HG02678 (cell line): ENCODE measurements around the gene GIT2.
"Not testable (repeated sequence)": the region's sequence is repeated elsewhere in the genome, so short reads cannot be mapped to it uniquely, and the experiment has no call there.

ENCODE experiments used
- ATAC-seq: cut with Tn5 transposase; IDR thresholded peaks from one replicate; pipeline ENCODE4 v1.9.1; 2021; ENCODE audit warnings: mild to moderate bottlenecking, moderate library complexity; ENCODE audit not compliant: unreplicated experiment

GIT2 gene

DNA sequence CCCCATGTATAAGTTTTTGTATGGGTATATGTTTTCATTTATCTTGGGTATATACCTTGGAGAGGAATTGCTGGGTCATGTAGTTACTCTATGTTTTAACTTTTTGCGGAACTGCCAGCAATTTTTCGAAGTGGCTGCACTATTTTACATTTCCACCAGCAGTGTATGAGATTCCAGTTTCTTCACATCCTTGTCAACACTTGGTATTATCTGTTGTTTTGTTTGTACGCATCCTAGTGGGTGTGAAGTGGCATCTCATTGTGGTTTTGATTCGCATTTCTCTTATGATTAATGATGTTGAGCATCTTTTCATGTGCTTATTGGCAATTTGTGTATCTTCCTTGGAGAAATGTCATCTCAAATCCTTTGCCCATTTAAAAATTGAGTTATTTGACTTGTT is 9.9 kb upstream of the GIT2 start:
- ATAC-seq: no peak

GRCh38 chr12:110005319-110005973 is 9.3 kb upstream of the GIT2 start:
- ATAC-seq: peak; percentile 54

DNA sequence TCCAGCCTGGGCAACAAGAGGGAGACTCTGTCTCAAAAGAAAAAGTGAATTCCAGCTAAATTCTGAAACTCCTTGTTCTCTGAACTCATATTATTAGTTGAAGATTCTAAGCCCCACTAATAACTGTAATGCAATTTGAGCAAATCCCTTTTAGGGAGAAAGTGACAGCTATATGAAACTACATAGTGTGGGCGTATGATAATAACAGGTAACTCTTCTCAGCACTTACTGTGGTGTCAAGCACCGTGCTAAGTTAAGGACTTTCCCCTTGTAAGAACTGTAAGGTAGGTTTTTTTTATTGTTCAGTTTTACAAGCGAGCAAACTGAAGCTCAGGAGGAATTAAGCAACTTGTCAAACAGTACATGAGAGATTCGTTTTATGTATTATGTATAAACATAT is 8.4 kb upstream of the GIT2 start:
- peak; percentile 49 for ATAC-seq

DNA sequence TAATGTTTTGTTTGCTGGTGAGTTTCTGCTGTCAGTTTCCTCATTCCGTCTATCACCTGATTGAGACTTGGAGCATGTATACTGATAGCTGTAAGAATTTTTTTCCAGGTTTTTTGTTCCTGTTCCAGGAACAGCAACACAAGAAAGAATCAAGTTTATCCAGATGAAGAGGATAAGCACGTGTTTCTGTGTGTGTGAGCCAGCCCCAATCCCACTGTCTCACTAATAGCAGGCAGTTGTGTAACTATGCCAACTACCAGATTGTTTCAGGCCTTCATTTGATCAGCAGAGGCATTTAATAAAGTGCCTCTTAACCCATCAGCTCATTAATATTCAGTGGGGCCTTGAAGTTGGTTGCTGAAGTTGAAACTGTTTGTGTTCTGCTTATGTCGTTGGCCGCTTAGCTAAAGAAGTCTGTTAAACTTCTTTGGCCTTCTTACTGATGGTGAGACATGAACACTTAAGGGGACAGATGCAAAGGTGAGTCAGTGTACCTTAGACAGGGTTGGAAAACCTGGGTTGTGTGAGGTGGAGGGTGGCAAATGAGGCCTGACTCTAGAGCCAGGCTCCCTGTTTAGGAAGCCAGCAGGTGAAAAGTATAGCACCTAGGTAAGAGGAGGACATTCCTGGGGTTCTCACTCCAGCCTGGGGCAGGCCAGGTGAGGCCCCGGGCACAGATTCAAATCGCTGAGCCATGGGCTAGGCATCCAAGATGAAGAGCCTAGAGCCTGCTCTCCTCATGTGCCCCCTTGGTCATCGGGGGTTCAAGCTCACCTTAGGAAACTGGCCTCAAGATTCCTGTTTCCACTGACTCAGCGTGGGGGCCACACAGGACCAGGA is 6.7 kb upstream of the GIT2 start:
- ATAC-seq: no peak

DNA sequence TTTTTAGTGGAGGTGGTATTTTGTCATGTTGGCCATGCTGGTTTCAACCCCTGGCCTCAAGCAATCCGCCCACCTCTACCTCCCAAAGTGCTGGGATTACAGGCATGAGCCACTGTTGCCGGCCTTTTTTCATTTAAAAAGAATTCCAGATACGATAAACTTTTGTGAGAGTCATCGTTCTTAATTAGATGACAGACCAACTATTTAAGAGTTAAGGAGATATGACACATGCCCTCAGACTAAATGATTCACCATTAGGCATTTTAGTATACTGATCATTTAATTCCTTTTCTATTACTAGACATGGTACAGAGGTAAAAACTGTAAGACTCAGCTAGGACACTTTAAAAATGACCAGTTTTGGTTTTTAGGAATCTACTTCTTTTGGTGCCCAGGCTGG is 5.4 kb upstream of the GIT2 start:
- no peak for ATAC-seq

DNA sequence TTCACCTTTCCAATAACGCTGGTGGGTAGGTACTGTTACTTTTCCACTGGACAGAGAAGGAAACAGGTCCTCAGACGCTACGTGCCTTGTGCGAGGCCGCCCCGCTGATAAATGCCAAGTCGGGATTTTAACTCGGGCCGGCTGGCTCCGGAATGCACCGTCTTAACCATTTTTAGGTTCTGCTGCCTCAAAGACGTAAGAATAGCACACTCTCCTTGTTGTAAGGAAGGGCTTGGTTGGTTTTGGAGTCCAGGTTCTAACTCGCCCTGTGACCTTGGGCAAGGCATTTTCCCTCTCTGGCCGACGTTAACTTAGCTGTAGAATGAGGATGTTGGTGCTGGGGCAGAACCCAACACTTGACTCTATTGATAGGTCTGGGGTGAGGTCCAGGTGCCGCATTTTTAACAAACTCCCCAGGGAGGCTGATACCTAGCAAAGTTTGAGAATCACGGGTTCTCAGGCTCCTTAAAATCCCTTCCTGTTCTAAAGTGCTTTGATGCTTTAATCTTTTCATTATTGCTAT is 3.9 kb upstream of the GIT2 start:
- no peak for ATAC-seq

- ATAC-seq: no peak
Measured at GRCh38 chr12:109999649-109999971, 3.4 kb upstream of the GIT2 start.

DNA sequence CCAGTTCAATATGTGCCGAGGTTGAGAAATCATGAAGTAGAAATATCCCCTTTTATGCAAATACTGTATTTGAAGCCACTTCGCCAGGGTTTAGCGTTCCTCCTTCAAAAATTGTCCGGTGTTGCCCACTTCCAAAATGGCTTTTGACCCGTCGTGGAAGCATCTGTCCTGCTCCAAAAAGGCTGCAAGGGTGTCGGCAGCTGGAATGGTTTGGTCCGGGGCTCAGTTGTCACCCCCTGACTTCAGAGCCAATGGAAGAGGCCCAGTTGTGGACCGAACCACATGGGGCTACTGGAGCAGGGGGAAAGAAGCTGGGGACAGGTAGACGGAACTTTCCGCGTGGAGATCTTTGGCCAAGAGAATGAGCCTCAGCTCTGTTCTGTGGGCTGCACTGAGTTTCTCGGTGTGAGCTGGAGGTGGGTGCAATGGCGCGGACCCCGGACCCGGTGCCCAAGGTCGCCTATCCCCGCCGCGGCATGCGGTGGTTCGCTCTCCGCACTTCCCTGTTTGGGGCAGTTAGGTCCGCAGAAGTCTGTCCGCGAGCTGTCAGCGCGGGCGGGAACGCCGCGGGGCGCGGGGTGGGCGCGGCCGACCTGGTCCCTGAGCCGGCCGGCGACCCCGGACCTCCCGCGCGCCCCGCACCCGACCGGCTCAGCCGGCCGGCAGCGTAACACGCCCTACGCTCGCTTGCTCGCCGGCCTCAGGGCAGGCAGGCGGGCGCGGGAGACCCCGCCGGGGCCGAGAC is 2.9 kb upstream of the GIT2 start, which contains the start of gene ANKRD13A:
TSS of gene ANKRD13A (plus strand) at position 527 of the 745 bp plus-strand sequence. CDS start 259 bp downstream, outside the sequence.
- peak; percentile 46 for ATAC-seq

DNA sequence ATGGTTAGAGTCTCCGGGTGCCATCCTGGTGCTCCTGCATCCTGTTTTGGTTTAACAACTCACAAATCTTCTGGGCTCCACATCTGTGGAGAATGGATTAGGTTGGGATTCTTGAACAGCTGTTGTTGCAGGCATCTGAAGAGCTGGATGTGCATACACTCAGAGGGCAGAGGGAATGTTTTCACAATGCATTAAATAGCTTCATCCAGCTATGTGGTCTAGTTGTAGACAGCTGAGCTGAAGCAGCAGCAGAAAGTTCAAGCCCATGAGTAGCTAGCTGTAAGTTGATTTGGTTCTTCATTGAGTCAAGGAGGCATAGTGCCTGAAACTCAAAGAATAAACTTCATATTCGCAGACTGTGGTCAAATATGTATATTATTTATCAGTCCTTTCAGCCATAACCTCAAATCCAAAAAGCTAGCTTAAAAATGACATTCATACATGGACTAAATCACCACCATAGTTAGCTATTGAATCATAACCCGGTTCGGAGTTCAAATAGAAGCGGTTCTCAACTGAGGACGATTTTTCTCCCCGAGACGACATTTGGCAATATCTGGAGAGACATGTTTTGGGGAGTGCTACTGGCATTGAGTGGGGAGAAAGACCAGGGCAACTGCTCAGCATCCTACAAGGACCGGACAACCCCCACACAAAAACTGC is 2.2 kb upstream of the GIT2 start:
- ATAC-seq: no peak

GRCh38 chr12:109997393-109997792 is 1.2 kb upstream of the GIT2 start:
- no peak for ATAC-seq

- no peak for ATAC-seq
Measured at GRCh38 chr12:109996483-109996853, 300 bp upstream of the GIT2 start.

DNA sequence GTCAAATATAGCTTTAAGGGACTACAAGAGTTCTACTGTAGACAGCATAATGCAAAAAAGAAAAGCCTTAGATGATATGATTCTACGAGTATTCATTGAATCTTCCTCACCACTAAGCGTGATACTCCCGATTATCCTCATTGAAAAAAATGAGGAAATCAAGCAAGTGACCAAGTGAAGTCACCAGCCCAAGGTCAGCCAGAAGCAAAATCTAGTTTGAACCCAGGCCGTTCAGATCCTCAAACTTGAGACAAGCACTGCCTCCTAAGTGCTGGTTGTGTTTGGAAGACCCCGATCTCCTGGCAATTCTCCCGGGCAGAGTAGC is 845 bp downstream of the GIT2 start:
- no peak for ATAC-seq

GRCh38 chr12:109994401-109995175 is 1.6 kb downstream of the GIT2 start:
- ATAC-seq: no peak

- no peak for ATAC-seq
Measured at GRCh38 chr12:109993091-109993490, 3.1 kb downstream of the GIT2 start.

DNA sequence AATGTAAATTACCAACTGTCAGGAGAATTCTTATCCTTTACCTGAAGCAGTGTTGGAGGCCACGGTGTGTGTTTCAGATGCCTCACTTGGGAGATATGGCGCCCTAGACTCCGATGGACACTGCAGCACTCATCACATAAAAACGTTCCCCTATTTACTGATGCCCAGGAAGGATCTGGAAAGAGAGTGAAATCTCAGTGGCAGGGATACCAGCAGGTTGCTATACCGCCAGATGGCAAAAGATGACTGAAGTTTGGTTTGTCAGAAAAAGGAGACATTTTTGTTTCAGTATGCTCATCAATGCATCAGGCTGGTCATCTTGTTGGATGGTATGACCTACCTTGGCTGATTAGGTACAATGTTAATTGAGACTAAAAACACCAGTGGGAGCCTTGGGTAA is 4.6 kb downstream of the GIT2 start:
- no peak for ATAC-seq

DNA sequence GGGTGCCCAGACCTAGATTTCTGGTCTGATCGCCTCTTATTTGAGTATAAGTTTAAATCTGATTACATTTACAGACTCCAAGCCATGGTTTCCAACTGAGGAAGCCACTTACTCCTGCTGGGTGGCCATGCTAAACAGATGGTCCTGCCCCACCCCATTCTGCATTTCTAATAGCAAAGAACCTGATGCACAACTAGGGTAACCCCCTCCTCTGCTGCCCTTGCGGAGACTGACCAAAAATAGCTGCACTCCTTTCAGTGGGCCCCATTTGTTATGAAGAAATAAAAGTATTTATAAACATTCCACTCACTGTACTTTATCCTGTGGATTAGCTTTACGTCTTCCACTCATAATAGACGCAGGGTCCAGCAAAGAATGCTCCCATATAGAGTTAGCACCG is 6.8 kb downstream of the GIT2 start:
- no peak for ATAC-seq

DNA sequence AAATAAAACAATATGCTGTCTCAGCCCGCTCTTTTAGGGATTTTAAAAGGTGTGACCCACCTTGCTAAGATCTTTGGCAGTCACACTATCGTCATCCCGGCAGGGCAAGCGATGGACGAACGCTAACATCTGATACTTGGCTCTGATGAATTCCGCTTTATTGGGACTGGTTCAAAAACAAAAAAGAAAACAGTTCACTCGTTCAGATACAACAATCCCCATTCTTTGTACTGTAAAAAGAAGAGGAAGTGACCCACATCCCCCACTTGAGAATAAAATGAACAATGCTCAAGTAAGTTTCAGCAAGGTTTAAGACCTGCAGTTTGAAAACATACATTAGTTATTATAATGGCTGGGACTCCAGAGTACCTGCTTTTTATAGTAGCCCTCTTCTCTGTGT is 7.3 kb downstream of the GIT2 start:
- no peak for ATAC-seq

DNA sequence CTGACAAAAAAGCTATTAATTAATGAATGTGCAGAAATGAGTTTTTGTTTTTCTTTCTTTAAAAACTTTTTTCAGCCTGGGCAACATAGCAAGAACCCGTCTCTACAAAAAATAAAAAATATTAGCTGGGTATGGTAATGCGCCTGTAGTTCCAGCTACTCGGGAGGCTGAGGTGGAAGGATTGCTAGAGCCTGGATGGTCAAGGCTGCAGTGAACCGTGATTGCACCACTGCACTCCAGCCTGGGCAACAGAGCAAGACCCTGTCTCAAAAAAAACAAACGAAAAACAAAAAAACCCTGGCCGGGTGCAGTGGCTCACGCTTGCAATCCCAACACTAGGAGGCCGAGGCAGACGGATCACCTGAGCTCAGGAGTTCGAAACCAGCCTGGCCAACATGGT is 7.9 kb downstream of the GIT2 start:
- ATAC-seq: no peak

- ATAC-seq: no peak
Measured at GRCh38 chr12:109987615-109988014, 8.6 kb downstream of the GIT2 start.

DNA sequence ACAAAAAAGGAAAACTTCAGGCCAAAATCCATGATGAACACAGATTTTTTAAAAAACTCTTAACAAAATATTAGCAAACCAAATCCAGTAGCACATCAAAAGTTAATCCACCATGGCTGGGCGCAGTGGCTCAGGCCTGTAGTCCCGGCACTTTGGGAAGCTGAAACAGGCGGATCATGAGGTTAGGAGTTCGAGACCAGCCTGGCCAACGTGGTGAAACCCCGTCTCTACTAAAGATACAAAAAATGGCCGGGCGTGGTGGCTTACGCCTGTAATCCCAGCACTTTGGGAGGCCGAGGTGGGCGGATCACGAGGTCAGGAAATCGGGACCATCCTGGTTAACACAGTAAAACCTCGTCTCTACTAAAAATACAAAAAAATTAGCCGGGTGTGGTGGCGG is 9.9 kb downstream of the GIT2 start:
- not testable (repeated sequence) for ATAC-seq
